Prostate gland (tissue), 2 donors: Measurements from ENCODE around the gene RHEB. TPM values are rescaled to one million over a fixed set of nuclear protein-coding genes. Genes with fewer than 3 reads are reported as not detected.

Source experiments
- DNase-seq: peaks from one replicate; pipeline ENCODE4 v3.0.0-alpha.2; 2019; ENCODE audit warnings: low spot score
- H3K27ac ChIP-seq, 2 donors: fragments of 200-600 bp; sonication (generic); 2 replicates each; pipeline ENCODE4 v1.5.1; 2017 to 2019
- H3K27me3 ChIP-seq: fragments of 200-600 bp; sonication (generic); replicated peaks from 2 replicates; pipeline ENCODE4 v1.5.1; 2019; ENCODE audit not compliant: insufficient read depth
- H3K36me3 ChIP-seq, 2 donors: fragments of 200-600 bp; sonication (generic); 1 replicate in 1 of 2; 2 replicates in 1 of 2; pipeline versions ENCODE4 v1.5.1 to v1.8.1; 2017 to 2019
- H3K4me1 ChIP-seq: fragments of 200-600 bp; sonication (generic); replicated peaks from 2 replicates; pipeline ENCODE4 v1.5.1; 2019
- H3K4me3 ChIP-seq, 2 donors: fragments of 200-600 bp; sonication (generic); 2 replicates each; pipeline ENCODE4 v1.5.1; 2017 to 2019
- H3K9me3 ChIP-seq: fragments of 200-600 bp; sonication (generic); 2 replicates; pipeline ENCODE4 v1.5.1; 2017
- CTCF ChIP-seq, 4 experiments: fragments of 200-600 bp in 2 of 4; fragments of 450-650 bp in 2 of 4; sonication (generic) in 2 of 4; IDR thresholded peaks; 1 replicate in 3 of 4; 2 replicates in 1 of 4; pipeline ENCODE4 v1.5.1; 2016 to 2019; ENCODE audit warnings: antibody characterized with exemption in 4 of 4, mild to moderate bottlenecking in 2 of 4, moderate library complexity in 2 of 4
- POLR2A ChIP-seq: fragments of 450-650 bp; IDR thresholded peaks from one replicate; pipeline ENCODE4 v1.6.1; 2016; ENCODE audit warnings: antibody characterized with exemption, mild to moderate bottlenecking
- POLR2AphosphoS5 ChIP-seq: sonication (generic); formaldehyde crosslinking; IDR thresholded peaks from one replicate; pipeline ENCODE4 v1.6.1; 2017; ENCODE audit warnings: antibody characterized with exemption
- WGBS: methylation state at CpG from one replicate; pipeline ENCODE4 v1.1.5; 2018; 5-methylcytosine and 5-hydroxymethylcytosine counted together
- intact Hi-C: fragments of 100-400 bp; cut with DNase I; formaldehyde crosslinking; loops from one replicate; pipeline ENCODE4 v1.14.2; 2022
- total RNA-seq, 2 donors: library from RNA; depleted of rRNA; stranded (reverse); fragments of >200 nt; gene quantifications; one replicate each; pipeline ENCODE4 v1.1.0, GENCODE V29; 2016

Gene RHEB
- total RNA-seq, 2 donors from 2014 or later, result 59.3 to 63.1 TPM

GRCh38 chr7:151550656-151551286, 31.1 kb upstream of the RHEB start:
- H3K9me3 ChIP-seq, result no peaks in the 10 kb centered on the region
- DNase-seq, result no peak
- no peaks in the 10 kb centered on the region for H3K27me3 ChIP-seq
- no peak for TF ChIP-seq CTCF (IDR thresholded peaks at IDR 0.05)
- no peak for TF ChIP-seq POLR2AphosphoS5
- no peak for TF ChIP-seq POLR2A
- H3K4me1 ChIP-seq, result peaks cover 12% of the 10 kb centered on the region
- H3K36me3 ChIP-seq, result no peaks in the 10 kb centered on the region
- intact Hi-C loops, result no loop called here
- 28% methylated on average over 3 of the region's 3 CpGs for WGBS
- no peak overlapping the region for H3K27ac ChIP-seq
- no peak overlapping the region for H3K4me3 ChIP-seq

GRCh38 chr7:151549644-151550043, 29.9 kb upstream of the RHEB start:
- peaks cover 12% of the 10 kb centered on the region for H3K4me1 ChIP-seq
- intact Hi-C loops, result no loop called here
- TF ChIP-seq POLR2AphosphoS5 (no peak), CTCF (IDR thresholded peaks at IDR 0.05) (no peak), POLR2A (no peak)
- H3K36me3 ChIP-seq, result no peaks in the 10 kb centered on the region
- no peaks in the 10 kb centered on the region for H3K9me3 ChIP-seq
- no peak for DNase-seq
- 93% methylated on average over 6 of the region's 6 CpGs for WGBS
- no peak overlapping the region for H3K27ac ChIP-seq
- H3K27me3 ChIP-seq, result no peaks in the 10 kb centered on the region
- H3K4me3 ChIP-seq, result no peak overlapping the region

GRCh38 chr7:151549083-151549482, 29.4 kb upstream of the RHEB start:
- Histone ChIP-seq H3K27ac (no peak overlapping the region), H3K36me3 (no peaks in the 10 kb centered on the region), H3K4me1 (peaks cover 12% of the 10 kb centered on the region), H3K9me3 (no peaks in the 10 kb centered on the region), H3K27me3 (no peaks in the 10 kb centered on the region), H3K4me3 (no peak overlapping the region)
- 95% methylated on average over 7 of the region's 7 CpGs for WGBS
- TF ChIP-seq POLR2A (no peak), CTCF (IDR thresholded peaks at IDR 0.05) (no peak), POLR2AphosphoS5 (no peak)
- intact Hi-C loops, result no loop called here
- no peak for DNase-seq

- intact Hi-C loops, result no loop called here
- H3K27me3 ChIP-seq, result no peaks in the 10 kb centered on the region
- H3K4me1 ChIP-seq, result no peaks in the 10 kb centered on the region
- H3K36me3 ChIP-seq, result no peaks in the 10 kb centered on the region
- no peaks in the 10 kb centered on the region for H3K9me3 ChIP-seq
- TF ChIP-seq POLR2A (no peak), CTCF (IDR thresholded peaks at IDR 0.05) (no peak), POLR2AphosphoS5 (no peak)
- H3K4me3 ChIP-seq, result no peak overlapping the region
- no peak overlapping the region for H3K27ac ChIP-seq
- DNase-seq, result no peak
Observed at GRCh38 chr7:151544183-151544582, 24.5 kb upstream of the RHEB start.

- Histone ChIP-seq H3K9me3 (no peaks in the 10 kb centered on the region), H3K4me3 (no peak overlapping the region), H3K36me3 (no peaks in the 10 kb centered on the region), H3K27ac (no peak overlapping the region), H3K27me3 (no peaks in the 10 kb centered on the region), H3K4me1 (peaks cover 6% of the 10 kb centered on the region)
- TF ChIP-seq POLR2AphosphoS5 (no peak), CTCF (IDR thresholded peaks at IDR 0.05) (no peak), POLR2A (no peak)
- DNase-seq, result no peak
- intact Hi-C loops, result no loop called here
- WGBS, result 92% methylated on average over 6 of the region's 6 CpGs
Observed at GRCh38 chr7:151542606-151543130, 23.0 kb upstream of the RHEB start.
